ENCODE data around the gene ASMTL.
A peak's percentile ranks its signal among the peaks of the same experiment; 100 is the strongest.
"Not testable (repeated sequence)": the region's sequence is repeated elsewhere in the genome, so short reads cannot be mapped to it uniquely, and the experiment has no call there.

Gene ASMTL

GRCh38 chrX:1391707-1392375, 60.9 kb downstream of the ASMTL start, which contains the start of gene SLC25A6:
SLC25A6 (minus strand) TSS chrX:1392113; CDS start chrX:1392009, 104 bp downstream.
- DNase-seq (ENCODE audit: low read depth in 2 of 3, low spot score in 2 of 3), result peak; percentile 98 to 99 (median 99)

- DNase-seq (ENCODE audit: low read depth in 2 of 3, low spot score in 2 of 3), result peak in 1 of 3 experiments; percentile 90
These were observed 61.4 kb downstream of the ASMTL start for GRCh38 chrX:1391370-1391706.

GRCh38 chrX:1390621-1391369, 61.9 kb downstream of the ASMTL start:
- DNase-seq (ENCODE audit: low read depth in 2 of 3, low spot score in 2 of 3), result no peak

GRCh38 chrX:1389993-1390285, 62.8 kb downstream of the ASMTL start:
- no peak for DNase-seq (ENCODE audit: low read depth in 2 of 3, low spot score in 2 of 3)

GRCh38 chrX:1389181-1389992, 63.3 kb downstream of the ASMTL start:
- DNase-seq (ENCODE audit: low read depth in 2 of 3, low spot score in 2 of 3), result no peak

GRCh38 chrX:1388651-1389050, 64.1 kb downstream of the ASMTL start:
- no peak for DNase-seq (ENCODE audit: low read depth in 2 of 3, low spot score in 2 of 3)

- DNase-seq (ENCODE audit: low read depth in 2 of 3, low spot score in 2 of 3), result no peak
These were observed 65.5 kb downstream of the ASMTL start for GRCh38 chrX:1387141-1387776.

- DNase-seq (ENCODE audit: low read depth in 2 of 3, low spot score in 2 of 3), result no peak
These were observed 66.2 kb downstream of the ASMTL start for GRCh38 chrX:1386338-1387127.

- DNase-seq (ENCODE audit: low read depth in 2 of 3, low spot score in 2 of 3), result no peak
These were observed 67.2 kb downstream of the ASMTL start for GRCh38 chrX:1385253-1386223.

- no peak for DNase-seq (ENCODE audit: low read depth in 2 of 3, low spot score in 2 of 3)
These were observed 68.0 kb downstream of the ASMTL start for GRCh38 chrX:1384658-1385252.

- DNase-seq (ENCODE audit: low read depth in 2 of 3, low spot score in 2 of 3), result no peak
These were observed 72.0 kb downstream of the ASMTL start for GRCh38 chrX:1380672-1381233.

- DNase-seq (ENCODE audit: low read depth in 2 of 3, low spot score in 2 of 3), result no peak
These were observed 74.4 kb downstream of the ASMTL start for GRCh38 chrX:1378306-1378759.

GRCh38 chrX:1368385-1368698, 84.4 kb downstream of the ASMTL start:
- DNase-seq (ENCODE audit: low read depth in 2 of 3, low spot score in 2 of 3), result no peak

- DNase-seq (ENCODE audit: low read depth in 2 of 3, low spot score in 2 of 3), result not testable (repeated sequence)
These were observed 86.3 kb downstream of the ASMTL start for GRCh38 chrX:1366363-1366762.

GRCh38 chrX:1361910-1362309, 90.8 kb downstream of the ASMTL start:
- DNase-seq (ENCODE audit: low read depth in 2 of 3, low spot score in 2 of 3), result no peak

- DNase-seq (ENCODE audit: low read depth in 2 of 3, low spot score in 2 of 3), result no peak
These were observed 91.4 kb downstream of the ASMTL start for GRCh38 chrX:1361275-1361674.

- DNase-seq (ENCODE audit: low read depth in 2 of 3, low spot score in 2 of 3), result no peak
These were observed 92.5 kb downstream of the ASMTL start for GRCh38 chrX:1360171-1360570.

- DNase-seq (ENCODE audit: low read depth in 2 of 3, low spot score in 2 of 3), result no peak
These were observed 93.2 kb downstream of the ASMTL start for GRCh38 chrX:1359477-1359873.
